ENCODE measurements around the gene UTP15.

UTP15 gene

DNA sequence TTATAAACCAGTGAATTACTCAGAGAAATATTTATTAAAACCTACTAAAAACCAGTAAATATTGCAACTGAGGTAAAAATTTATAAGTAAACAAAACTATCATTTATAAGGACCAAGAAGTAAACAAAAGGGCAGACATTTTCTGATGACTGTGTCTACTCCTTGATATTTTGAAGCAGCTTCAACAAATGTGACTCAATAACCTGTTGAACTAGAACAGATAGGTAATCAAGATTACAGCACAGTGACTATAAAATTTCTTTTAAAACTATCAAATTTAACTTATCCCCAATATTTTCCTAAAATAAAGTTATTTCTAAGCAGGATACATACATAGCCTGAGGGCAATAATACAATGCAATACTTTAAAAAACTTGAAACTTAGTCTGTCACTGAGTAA lies 12.9 kb upstream of the UTP15 start:
- ChIA-PET POLR2A (interaction anchor here (0.6 kb wide), 1 partner anchor 32 kb away, joined by 3 read pairs; no protein-coding TSS in a partner anchor), CTCF (interaction anchor here (3.5 kb wide), 1 partner anchor 15 kb away, joined by 19 read pairs; no protein-coding TSS in a partner anchor)
- no peak for DNase-seq (ENCODE audit: low read depth, low spot score)
- TF ChIP-seq, protein P1, sequence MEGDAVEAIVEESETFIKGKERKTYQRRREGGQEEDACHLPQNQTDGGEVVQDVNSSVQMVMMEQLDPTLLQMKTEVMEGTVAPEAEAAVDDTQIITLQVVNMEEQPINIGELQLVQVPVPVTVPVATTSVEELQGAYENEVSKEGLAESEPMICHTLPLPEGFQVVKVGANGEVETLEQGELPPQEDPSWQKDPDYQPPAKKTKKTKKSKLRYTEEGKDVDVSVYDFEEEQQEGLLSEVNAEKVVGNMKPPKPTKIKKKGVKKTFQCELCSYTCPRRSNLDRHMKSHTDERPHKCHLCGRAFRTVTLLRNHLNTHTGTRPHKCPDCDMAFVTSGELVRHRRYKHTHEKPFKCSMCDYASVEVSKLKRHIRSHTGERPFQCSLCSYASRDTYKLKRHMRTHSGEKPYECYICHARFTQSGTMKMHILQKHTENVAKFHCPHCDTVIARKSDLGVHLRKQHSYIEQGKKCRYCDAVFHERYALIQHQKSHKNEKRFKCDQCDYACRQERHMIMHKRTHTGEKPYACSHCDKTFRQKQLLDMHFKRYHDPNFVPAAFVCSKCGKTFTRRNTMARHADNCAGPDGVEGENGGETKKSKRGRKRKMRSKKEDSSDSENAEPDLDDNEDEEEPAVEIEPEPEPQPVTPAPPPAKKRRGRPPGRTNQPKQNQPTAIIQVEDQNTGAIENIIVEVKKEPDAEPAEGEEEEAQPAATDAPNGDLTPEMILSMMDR (IDR thresholded peaks at IDR 0.05; ENCODE audit: insufficient read depth, low read length, missing control alignments): no peak
- no peak overlapping the region for H3K4me3 ChIP-seq (ENCODE audit: low read depth, low read length)

DNA sequence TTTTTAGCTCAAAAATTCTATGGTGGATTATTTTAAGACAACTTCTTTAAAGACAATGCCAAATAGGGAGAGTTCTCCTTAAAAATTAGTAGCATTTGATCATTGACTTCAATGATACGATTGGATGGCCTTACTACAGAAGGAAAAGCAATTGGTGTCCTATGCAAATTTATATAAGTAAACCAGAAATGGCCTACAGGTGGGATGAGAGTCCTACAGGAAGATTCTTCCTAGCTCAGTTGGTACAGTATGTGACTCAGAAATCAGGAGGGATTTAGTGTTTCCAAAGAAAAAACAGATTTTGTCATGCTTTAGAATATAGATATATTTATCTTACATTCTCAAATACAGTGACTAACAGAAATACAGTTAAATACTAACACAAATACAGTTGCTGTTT lies 6.6 kb upstream of the UTP15 start:
- TF ChIP-seq, protein P1 (IDR thresholded peaks at IDR 0.05; ENCODE audit: insufficient read depth, low read length, missing control alignments): no peak
- ChIA-PET POLR2A (no interaction called here), CTCF (interaction anchor here (0.9 to 1.5 kb wide), 2 partner anchors 38 to 40 kb away, joined by 3 to 4 read pairs; no protein-coding TSS in a partner anchor)
- no peak overlapping the region for H3K4me3 ChIP-seq (ENCODE audit: low read depth, low read length)
- no peak for DNase-seq (ENCODE audit: low read depth, low spot score)

DNA sequence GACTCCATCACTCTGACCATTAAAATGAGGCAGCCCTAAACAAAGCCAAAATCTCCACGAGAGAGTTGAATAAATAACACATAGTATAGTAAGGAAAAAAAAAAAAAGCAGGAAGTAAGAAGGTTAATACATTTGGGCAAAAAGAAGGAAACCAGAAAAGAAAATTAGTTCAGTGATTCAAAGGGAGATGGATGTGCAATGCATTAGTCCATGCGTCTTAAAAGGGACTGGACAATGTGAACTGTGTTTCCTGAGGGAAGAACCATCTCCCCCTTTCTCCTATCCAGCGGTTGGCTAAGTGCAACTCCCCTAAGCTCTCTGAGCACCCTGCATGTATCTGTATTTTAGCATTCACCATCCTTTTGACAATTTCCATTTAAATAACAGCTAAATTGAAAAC lies 1.5 kb upstream of the UTP15 start:
- ChIA-PET POLR2A (no interaction called here), CTCF (interaction anchor here (0.7 to 3.7 kb wide), 8 partner anchors 13 to 288 kb away, joined by 3 to 18 read pairs (median 6); no protein-coding TSS in a partner anchor)
- peak overlapping the region; percentile 97 for H3K4me3 ChIP-seq (ENCODE audit: low read depth, low read length)
- TF ChIP-seq, protein P1 (IDR thresholded peaks at IDR 0.05; ENCODE audit: insufficient read depth, low read length, missing control alignments): no peak
- no peak for DNase-seq (ENCODE audit: low read depth, low spot score)

DNA sequence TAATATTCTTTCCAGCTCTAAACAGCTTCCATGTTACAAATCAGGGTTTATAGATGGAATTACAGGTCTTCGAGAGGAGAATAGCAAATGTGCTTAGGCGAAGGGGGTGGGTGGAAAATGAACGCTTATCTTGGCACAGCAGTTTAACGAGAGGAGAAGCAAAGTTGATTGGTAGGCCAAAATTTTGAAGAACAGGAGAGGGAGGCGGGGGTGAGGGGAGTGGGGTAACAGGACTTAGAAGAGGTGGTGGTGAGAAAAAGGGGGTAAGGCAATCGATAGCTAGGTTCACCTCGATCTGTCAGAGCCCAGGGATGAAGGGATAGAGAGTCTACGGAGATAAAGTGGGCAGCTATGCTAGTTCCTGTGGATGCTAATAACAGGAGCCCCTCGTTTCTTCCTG lies 868 bp upstream of the UTP15 start:
- ChIA-PET CTCF (interaction anchor here (0.8 to 3.7 kb wide), 7 partner anchors 16 to 228 kb away, joined by 3 to 18 read pairs (median 3); no protein-coding TSS in a partner anchor), POLR2A (interaction anchor here (0.7 to 1.4 kb wide), 2 partner anchors 258 to 347 kb away, joined by 3 to 4 read pairs; no protein-coding TSS in a partner anchor)
- H3K4me3 ChIP-seq (ENCODE audit: low read depth, low read length): peak overlapping the region; percentile 97
- no peak for DNase-seq (ENCODE audit: low read depth, low spot score)
- TF ChIP-seq, protein P1 (IDR thresholded peaks at IDR 0.05; ENCODE audit: insufficient read depth, low read length, missing control alignments): no peak

DNA sequence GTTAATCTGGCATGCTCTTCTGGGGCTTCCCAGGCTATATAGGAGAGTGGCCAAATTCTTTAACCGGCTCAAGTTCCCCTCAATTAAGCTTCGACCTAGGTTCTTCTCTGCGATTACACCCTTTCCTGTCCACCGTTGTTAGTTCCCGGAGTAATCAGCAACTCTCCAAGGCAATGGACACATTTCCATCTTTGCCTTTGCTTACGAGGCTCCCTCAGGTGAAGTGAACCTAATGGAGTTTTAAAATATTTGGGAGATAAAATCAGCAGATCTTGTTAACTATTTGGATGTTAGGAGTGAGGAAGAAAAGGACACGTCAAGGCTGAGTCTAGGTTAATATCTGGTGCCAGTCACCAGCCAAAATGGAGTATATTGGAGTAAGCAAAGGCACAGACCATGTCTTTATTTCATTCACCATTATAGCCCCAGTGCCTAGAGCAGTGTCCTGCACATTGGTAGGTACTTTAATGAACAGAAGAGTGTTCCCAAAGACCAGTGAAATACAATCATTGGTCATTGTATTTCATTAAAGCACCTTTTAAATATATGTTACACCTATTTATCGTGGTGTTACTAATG lies 515 bp downstream of the UTP15 start:
- TF ChIP-seq, protein P1 (IDR thresholded peaks at IDR 0.05; ENCODE audit: insufficient read depth, low read length, missing control alignments): no peak
- H3K4me3 ChIP-seq (ENCODE audit: low read depth, low read length): peak overlapping the region; percentile 97
- no peak for DNase-seq (ENCODE audit: low read depth, low spot score)
- ChIA-PET POLR2A (interaction anchor here (1.4 kb wide), 1 partner anchor 256 kb away, joined by 4 read pairs; no protein-coding TSS in a partner anchor), CTCF (interaction anchor here (1.2 to 3.7 kb wide), 4 partner anchors 16 to 49 kb away, joined by 3 to 18 read pairs (median 4); no protein-coding TSS in a partner anchor)

DNA sequence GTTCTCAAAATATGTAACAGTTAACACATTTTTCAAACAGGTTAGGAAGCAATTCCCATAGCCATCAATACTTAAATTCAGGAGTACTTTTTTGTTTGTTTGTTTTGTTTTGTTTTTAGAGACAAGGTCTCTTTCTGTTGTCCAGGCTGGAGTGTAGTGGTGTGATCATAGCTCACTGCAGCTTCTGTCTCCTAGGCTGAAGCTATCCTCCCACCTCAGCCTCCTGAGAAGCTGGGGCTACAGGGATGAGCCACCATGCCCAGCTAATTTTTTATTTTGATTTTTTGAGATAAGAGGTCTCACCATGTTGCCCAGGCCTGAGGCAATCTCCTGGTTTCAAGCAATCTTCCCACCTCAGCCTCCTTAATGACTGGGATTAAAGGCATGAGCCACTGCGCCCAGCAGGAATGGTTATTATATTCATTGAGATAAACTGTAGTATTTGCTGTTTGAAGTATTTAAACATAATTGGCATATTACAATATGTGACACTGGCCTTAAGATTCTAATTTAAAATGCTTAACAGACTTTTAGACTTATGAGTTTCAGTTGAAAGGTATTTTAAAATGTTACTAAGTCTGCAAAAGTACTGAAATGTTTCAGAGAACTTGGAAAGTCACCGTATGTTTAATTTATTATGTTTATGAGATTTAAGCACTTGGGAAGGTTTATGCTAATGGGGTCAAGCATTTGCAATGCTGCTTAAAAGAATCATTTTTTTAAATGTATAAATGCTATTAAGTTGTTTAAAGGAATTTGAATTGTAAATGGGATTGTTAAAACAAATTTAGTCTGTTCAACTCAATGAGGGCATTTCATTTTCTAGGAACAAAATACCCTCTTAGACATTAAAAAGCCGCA lies 17.0 kb downstream of the UTP15 start:
- no peak overlapping the region for H3K4me3 ChIP-seq (ENCODE audit: low read depth, low read length)
- ChIA-PET CTCF (interaction anchor here (0.8 to 3.2 kb wide), 6 partner anchors 9 to 320 kb away, joined by 3 to 29 read pairs (median 6); no protein-coding TSS in a partner anchor), POLR2A (no interaction called here)
- no peak for DNase-seq (ENCODE audit: low read depth, low spot score)
- TF ChIP-seq, protein P1 (IDR thresholded peaks at IDR 0.05; ENCODE audit: insufficient read depth, low read length, missing control alignments): no peak
